GM12872 (cell line): Measurements from ENCODE around the gene ANGPTL7.

Source experiments
- TF ChIP-seq, protein P1 (sequence below): IDR thresholded peaks from 3 replicates; pipeline ENCODE4 v1.5.1; 2011; ENCODE audit warnings: low read depth, mild to moderate bottlenecking, low read length, moderate library complexity; ENCODE audit not compliant: insufficient read depth

The ANGPTL7 gene

DNA sequence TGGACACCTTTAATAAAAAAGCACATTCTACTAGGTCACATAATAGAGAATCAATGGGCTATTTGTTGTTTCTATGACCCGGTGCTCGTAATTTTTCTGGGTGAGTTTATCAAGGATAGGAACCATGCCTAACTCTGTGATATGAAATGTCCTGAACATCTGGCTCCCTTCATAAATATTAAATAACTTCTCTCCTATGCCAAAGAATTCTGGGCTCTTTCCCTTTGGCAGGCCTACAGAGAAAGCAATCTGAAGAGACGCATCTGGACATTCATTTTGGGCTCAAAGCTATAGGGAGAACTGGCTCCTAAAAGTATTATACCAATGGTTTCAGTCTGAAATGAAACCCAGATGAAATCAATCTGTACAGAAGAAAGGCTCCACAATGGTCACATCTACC lies 38.8 kb upstream of the ANGPTL7 start:
- TF ChIP-seq, protein P1, sequence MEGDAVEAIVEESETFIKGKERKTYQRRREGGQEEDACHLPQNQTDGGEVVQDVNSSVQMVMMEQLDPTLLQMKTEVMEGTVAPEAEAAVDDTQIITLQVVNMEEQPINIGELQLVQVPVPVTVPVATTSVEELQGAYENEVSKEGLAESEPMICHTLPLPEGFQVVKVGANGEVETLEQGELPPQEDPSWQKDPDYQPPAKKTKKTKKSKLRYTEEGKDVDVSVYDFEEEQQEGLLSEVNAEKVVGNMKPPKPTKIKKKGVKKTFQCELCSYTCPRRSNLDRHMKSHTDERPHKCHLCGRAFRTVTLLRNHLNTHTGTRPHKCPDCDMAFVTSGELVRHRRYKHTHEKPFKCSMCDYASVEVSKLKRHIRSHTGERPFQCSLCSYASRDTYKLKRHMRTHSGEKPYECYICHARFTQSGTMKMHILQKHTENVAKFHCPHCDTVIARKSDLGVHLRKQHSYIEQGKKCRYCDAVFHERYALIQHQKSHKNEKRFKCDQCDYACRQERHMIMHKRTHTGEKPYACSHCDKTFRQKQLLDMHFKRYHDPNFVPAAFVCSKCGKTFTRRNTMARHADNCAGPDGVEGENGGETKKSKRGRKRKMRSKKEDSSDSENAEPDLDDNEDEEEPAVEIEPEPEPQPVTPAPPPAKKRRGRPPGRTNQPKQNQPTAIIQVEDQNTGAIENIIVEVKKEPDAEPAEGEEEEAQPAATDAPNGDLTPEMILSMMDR = no peak

DNA sequence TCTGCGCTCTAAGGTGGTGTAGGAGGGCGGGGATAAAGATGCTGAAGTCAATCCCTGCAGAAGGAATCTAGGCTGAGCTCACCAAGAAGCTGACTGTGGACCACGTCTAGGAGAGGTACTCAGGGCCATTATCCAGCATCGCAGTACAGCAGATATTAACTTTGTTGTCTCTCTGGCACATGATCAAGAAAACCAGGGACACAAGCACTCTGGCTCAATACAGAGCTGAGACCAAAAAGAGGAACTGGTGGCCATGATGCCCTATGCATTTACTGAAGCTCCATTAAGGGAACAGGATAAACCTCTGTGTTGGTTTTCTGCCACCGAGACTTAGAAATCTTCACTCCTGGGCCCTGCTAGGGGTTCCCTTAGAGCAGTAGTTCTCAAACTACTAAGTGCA lies 38.0 kb upstream of the ANGPTL7 start:
- TF ChIP-seq, protein P1 = no peak

DNA sequence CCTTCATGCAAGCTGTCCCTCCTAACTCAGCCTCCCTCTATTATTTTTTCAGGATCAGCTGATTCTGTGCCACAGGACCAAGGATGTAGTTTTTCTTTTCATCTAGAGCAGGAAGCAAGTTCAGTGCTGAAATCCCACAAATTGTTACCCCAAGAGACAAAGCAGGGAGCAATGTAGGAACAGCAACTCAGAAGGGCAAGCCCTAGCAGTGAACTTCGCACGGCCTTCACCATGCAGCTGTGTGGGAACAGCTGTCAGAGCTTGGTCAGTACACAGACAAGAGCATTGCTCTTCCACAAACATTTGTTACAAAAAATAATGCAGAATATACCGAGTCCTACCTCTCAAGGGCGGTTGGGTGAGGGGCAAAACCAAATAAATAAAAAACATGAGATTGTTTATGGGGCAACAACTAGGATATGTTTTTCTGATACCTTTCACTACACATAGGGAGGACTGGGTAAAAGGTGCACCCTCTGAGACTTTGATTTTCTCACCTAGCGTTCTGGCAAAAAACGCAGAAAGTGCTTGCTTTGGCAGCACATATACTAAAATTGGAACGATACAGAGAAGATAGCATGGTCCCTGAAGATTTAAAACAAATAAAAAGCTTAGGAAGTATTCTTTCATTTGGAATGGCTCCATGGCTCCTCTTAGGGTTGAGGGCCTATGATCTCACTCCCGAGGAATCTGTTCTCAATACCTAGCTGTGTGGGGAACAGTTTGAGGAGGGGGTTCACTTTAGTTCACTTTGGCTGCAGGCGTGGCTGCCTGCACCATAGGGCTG lies 37.1 kb upstream of the ANGPTL7 start:
- TF ChIP-seq, protein P1 = no peak

- TF ChIP-seq, protein P1 = no peak
These were observed 36.4 kb upstream of the ANGPTL7 start for GRCh38 chr1:11152755-11153154.

DNA sequence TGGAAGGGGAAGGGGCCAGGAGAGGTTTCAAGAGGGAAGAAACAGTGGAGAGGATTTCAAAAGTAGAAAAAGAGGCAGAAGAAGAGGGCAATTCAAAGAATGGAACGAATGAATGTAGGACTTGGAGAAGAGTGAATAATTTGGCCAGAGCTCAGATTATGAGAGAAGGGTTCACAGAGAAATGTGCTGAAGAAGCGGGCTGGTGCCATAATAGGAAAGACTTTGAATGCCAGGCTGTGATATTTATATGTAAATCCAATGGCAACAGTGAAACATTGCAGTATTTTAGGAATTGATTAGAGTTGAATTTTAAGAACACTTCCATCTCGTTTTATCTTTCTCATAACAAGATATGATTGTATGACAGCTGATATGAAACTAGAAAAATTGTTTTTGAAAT lies 36.0 kb upstream of the ANGPTL7 start:
- TF ChIP-seq, protein P1 = no peak

- TF ChIP-seq, protein P1 = no peak
These were observed 32.7 kb upstream of the ANGPTL7 start for GRCh38 chr1:11156441-11156840.

GRCh38 chr1:11156963-11157362 lies 32.2 kb upstream of the ANGPTL7 start:
- TF ChIP-seq, protein P1 = no peak
